NAMALWA (cell line): ENCODE results near the gene SCGB1D1.

Experiments
- DNase-seq: peaks from one replicate; pipeline ENCODE4 v3.0.0-alpha.2; 2015; ENCODE audit warnings: low spot score

Gene SCGB1D1

GRCh38 chr11:62190011-62190410, at the start of gene SCGB1D1:
TSS of gene SCGB1D1 (plus strand) at chr11:62190216. CDS start at chr11:62190285, 69 bp downstream.
- no peak for DNase-seq

GRCh38 chr11:62140304-62141110, 49.5 kb upstream of the SCGB1D1 start:
- no peak for DNase-seq

- no peak for DNase-seq
Observed at GRCh38 chr11:62141111-62142042, 48.6 kb upstream of the SCGB1D1 start.

GRCh38 chr11:62142043-62142375, 48.0 kb upstream of the SCGB1D1 start:
- DNase-seq: no peak

- no peak for DNase-seq
Observed at GRCh38 chr11:62142921-62143320, 47.1 kb upstream of the SCGB1D1 start.

GRCh38 chr11:62143727-62144126, 46.3 kb upstream of the SCGB1D1 start:
- DNase-seq: no peak

GRCh38 chr11:62144641-62145255, 45.3 kb upstream of the SCGB1D1 start:
- no peak for DNase-seq

GRCh38 chr11:62145261-62145871, 44.6 kb upstream of the SCGB1D1 start:
- no peak for DNase-seq

- DNase-seq: no peak
Observed at GRCh38 chr11:62146476-62147200, 43.4 kb upstream of the SCGB1D1 start.

GRCh38 chr11:62147545-62147944, 42.5 kb upstream of the SCGB1D1 start:
- DNase-seq: no peak

GRCh38 chr11:62148271-62148980, 41.6 kb upstream of the SCGB1D1 start:
- DNase-seq: no peak

GRCh38 chr11:62149986-62150886, 39.8 kb upstream of the SCGB1D1 start:
- no peak for DNase-seq

- DNase-seq: no peak
Observed at GRCh38 chr11:62150887-62151736, 38.9 kb upstream of the SCGB1D1 start.

GRCh38 chr11:62151737-62152102, 38.3 kb upstream of the SCGB1D1 start:
- DNase-seq: no peak

- no peak for DNase-seq
Observed at GRCh38 chr11:62152245-62153086, 37.5 kb upstream of the SCGB1D1 start.

- no peak for DNase-seq
Observed at GRCh38 chr11:62153087-62153395, 37.0 kb upstream of the SCGB1D1 start.

GRCh38 chr11:62153617-62154016, 36.4 kb upstream of the SCGB1D1 start:
- no peak for DNase-seq

GRCh38 chr11:62157603-62158002, 32.4 kb upstream of the SCGB1D1 start:
- no peak for DNase-seq
